ENCODE results near the gene NDRG3.

- TF ChIP-seq POLR2A (IDR thresholded peaks at IDR 0.05) (no peak), CTCF (IDR thresholded peaks at IDR 0.05) (no peak)
Measured at GRCh38 chr20:36793294-36794115, 47.6 kb upstream of the NDRG3 start.
